Activated naive CD8-positive, alpha-beta T cell (primary cell): ENCODE data around the gene LGALS1.
"Not testable (repeated sequence)": the region's sequence is repeated elsewhere in the genome, so short reads cannot be mapped to it uniquely, and the experiment has no call there.

Experiments
- H3K27ac Mint-ChIP-seq: one replicate; pipeline ENCODE4 v1.8.0; 2021; ENCODE audit warnings: mixed read lengths
- H3K27me3 Mint-ChIP-seq: one replicate; pipeline ENCODE4 v1.8.0; 2021; ENCODE audit warnings: mixed read lengths
- H3K36me3 Mint-ChIP-seq: one replicate; pipeline ENCODE4 v1.8.0; 2021; ENCODE audit warnings: mixed read lengths
- H3K4me1 Mint-ChIP-seq: one replicate; pipeline ENCODE4 v1.8.0; 2021; ENCODE audit warnings: low read depth, mixed read lengths
- H3K4me3 Mint-ChIP-seq: one replicate; pipeline ENCODE4 v1.8.0; 2021; ENCODE audit warnings: mild to moderate bottlenecking, mixed read lengths
- H3K9me3 Mint-ChIP-seq: one replicate; pipeline ENCODE4 v1.8.0; 2021; ENCODE audit warnings: low read depth, mixed read lengths

LGALS1 gene

DNA sequence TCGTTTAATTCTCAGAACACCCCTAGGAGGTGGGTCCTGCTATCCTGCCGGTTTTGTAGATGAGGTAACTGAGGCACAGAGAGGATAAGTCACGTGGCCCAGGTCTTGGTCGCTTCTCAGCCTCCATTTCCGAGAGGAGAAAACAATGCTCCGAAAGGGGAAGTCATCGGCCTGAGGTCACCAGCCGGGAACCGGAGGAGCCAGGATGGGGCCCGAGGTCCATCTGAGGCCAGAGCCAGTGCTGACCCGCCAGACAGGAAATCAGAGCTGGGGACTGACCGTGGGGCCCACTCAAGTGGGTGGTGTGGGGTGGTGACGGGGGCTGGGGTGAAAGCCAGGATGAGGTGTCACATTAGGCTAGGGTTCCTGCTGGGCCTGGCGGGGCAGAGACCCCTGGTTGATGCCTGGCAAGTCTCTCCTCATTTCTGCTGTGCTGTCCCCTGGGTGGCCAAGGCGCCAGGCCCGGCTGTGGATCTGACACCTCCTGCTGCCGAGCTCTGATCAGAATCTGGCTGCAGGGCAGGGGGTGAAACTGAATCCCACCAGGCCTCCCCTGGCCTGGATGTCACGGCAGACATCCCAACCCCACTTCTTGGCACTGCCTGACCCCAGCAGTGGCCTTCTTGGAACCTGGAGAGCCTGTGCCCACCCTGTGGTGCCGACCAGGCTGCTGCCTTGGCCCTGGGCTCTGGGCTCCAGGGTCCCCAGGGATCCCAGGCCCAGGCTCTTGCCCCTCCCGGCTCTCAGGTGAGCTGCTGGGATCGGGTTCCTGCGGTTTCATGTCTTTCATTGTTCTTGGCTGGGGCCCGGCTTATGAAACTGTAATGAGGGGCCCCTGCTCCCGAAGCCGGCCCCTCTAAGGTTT is 33.4 kb downstream of the LGALS1 start:
- Mint-ChIP-seq H3K36me3 (peaks cover 8% of the 10 kb centered on the region), H3K4me3 (no peak overlapping the region), H3K27ac (no peak overlapping the region), H3K9me3 (no peaks in the 10 kb centered on the region), H3K27me3 (no peaks in the 10 kb centered on the region), H3K4me1 (no peaks in the 10 kb centered on the region)

GRCh38 chr22:37709445-37709765 is 34.0 kb downstream of the LGALS1 start:
- H3K4me1 Mint-ChIP-seq: no peaks in the 10 kb centered on the region
- H3K4me3 Mint-ChIP-seq: no peak overlapping the region
- no peaks in the 10 kb centered on the region for H3K27me3 Mint-ChIP-seq
- H3K9me3 Mint-ChIP-seq: no peaks in the 10 kb centered on the region
- H3K36me3 Mint-ChIP-seq: peaks cover 7% of the 10 kb centered on the region
- H3K27ac Mint-ChIP-seq: no peak overlapping the region

- Mint-ChIP-seq H3K9me3 (no peaks in the 10 kb centered on the region), H3K27ac (no peak overlapping the region), H3K27me3 (no peaks in the 10 kb centered on the region), H3K4me1 (no peaks in the 10 kb centered on the region), H3K36me3 (peaks cover 5% of the 10 kb centered on the region), H3K4me3 (no peak overlapping the region)
These were observed 35.2 kb downstream of the LGALS1 start for GRCh38 chr22:37710675-37711074.

DNA sequence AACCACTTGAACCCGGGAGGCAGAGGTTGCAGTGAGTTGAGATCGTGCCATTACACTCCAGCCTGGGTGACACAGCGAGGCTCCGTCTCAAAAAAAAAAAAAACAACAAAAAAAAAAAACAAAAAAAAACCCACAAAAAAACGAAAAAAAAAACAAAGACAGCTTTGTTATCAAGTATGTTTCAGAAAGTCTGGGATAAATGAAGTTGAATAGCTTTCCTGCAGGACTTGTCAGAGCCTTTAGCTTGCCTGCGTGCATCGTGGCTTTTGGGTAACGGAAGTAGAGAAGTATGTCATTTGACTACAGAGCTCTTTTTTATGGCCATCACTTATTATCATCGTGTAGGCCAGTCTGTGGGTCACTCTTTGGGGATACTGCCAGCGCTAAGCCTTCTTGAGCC is 36.1 kb downstream of the LGALS1 start:
- Mint-ChIP-seq H3K4me1 (no peaks in the 10 kb centered on the region), H3K9me3 (no peaks in the 10 kb centered on the region), H3K27me3 (no peaks in the 10 kb centered on the region), H3K4me3 (no peak overlapping the region), H3K27ac (no peak overlapping the region), H3K36me3 (peaks cover under 1% of the 10 kb centered on the region)

DNA sequence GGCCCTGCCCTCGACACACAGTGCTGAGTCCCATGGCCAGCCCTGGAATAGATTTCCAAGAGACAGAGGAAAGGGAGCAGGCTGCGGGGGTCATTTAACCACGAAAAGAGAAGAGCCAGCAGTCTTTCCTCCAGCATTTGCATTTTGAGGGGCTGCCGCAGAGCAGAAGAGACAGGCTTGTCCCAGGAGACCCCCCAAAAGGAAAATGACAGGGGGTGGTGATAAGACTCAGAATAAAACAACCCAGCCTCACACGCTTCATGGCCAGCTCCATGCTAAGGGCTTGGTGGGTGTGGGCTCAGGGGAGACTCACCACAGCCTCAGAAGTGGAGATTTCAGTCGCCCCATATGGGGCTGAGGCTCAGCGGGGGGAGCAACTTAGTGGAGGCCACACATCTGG is 38.3 kb downstream of the LGALS1 start:
- Mint-ChIP-seq H3K4me3 (no peak overlapping the region), H3K27me3 (no peaks in the 10 kb centered on the region), H3K27ac (no peak overlapping the region), H3K9me3 (no peaks in the 10 kb centered on the region), H3K36me3 (peaks cover 3% of the 10 kb centered on the region), H3K4me1 (no peaks in the 10 kb centered on the region)

DNA sequence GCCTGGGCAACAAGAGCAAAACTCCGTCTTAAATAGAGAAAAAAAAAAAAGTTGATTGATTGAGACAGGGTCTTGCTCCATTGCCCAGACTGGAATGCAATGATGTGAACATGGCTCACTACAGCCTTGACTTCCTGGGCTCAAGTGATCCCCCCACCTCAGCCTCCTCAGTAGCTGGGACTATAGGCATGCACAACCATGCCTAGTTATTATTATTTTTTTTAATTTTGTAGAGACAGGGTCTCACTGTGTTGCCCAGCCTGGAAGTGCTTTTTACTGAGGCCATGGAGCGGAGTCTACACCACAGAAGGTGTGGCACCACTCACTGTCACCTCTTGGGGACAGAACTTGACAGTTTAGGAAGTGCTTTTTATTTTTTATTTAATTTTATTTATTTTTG is 39.2 kb downstream of the LGALS1 start:
- H3K4me3 Mint-ChIP-seq: no peak overlapping the region
- no peak overlapping the region for H3K27ac Mint-ChIP-seq
- H3K27me3 Mint-ChIP-seq: no peaks in the 10 kb centered on the region
- no peaks in the 10 kb centered on the region for H3K4me1 Mint-ChIP-seq
- H3K9me3 Mint-ChIP-seq: no peaks in the 10 kb centered on the region
- H3K36me3 Mint-ChIP-seq: peaks cover 3% of the 10 kb centered on the region

- Mint-ChIP-seq H3K27ac (no peak overlapping the region), H3K27me3 (no peaks in the 10 kb centered on the region), H3K36me3 (peaks cover 3% of the 10 kb centered on the region), H3K4me1 (no peaks in the 10 kb centered on the region), H3K9me3 (no peaks in the 10 kb centered on the region), H3K4me3 (no peak overlapping the region)
These were observed 40.3 kb downstream of the LGALS1 start for GRCh38 chr22:37715760-37716159.

DNA sequence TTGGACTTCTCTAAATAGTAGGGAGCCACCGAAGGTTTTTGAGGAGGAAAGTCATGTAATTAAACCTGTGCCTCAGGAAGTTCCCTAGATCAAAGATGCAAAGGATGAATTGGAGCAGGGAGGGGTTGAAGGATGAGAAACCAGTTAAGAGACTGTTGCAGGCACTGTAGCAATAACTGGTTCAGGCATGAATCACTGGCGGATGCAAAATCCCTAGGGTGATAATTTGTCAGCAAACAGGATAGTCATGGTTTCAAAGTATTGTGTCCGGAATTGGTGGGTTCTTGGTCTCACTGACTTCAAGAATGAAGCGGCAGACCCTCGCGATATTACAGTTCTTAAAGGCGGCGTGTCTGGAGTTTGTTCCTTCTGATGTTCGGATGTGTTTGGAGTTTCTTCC is 41.3 kb downstream of the LGALS1 start:
- H3K4me1 Mint-ChIP-seq: no peaks in the 10 kb centered on the region
- H3K27me3 Mint-ChIP-seq: no peaks in the 10 kb centered on the region
- peaks cover 3% of the 10 kb centered on the region for H3K36me3 Mint-ChIP-seq
- H3K4me3 Mint-ChIP-seq: no peak overlapping the region
- H3K27ac Mint-ChIP-seq: no peak overlapping the region
- no peaks in the 10 kb centered on the region for H3K9me3 Mint-ChIP-seq

GRCh38 chr22:37717235-37717634 is 41.8 kb downstream of the LGALS1 start:
- not testable (repeated sequence) for H3K4me1 Mint-ChIP-seq, H3K4me3 Mint-ChIP-seq, H3K27ac Mint-ChIP-seq, H3K36me3 Mint-ChIP-seq, H3K27me3 Mint-ChIP-seq, H3K9me3 Mint-ChIP-seq

DNA sequence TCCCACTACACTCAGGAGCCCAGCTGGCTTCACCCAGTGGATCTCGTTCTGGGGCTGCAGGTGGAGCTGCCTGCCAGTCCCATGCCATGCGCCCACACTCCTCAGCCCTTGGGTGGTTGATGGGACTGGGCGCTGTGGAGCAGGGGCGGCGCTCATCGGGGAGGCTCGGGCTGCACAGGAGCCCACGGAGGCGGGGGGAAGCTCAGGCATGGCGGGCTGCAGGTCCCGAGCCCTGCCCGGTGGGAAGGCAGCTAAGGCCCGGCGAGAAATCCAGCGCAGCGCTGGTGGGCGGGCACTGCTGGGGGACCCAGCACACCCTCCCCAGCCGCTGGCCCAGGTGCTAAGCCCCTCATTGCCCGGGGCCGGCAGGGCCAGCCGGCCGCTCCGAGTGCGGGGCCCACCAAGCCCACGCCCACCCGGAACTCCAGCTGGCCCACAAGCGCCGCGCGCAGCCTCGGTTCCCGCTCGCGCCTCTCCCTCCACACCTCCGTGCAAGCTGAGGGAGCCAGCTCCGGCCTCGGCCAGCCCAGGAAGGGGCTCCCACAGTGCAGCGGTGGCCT is 42.4 kb downstream of the LGALS1 start:
- H3K27ac Mint-ChIP-seq, H3K27me3 Mint-ChIP-seq, H3K9me3 Mint-ChIP-seq, H3K36me3 Mint-ChIP-seq, H3K4me3 Mint-ChIP-seq, H3K4me1 Mint-ChIP-seq: not testable (repeated sequence)

GRCh38 chr22:37725551-37726240 is 50.3 kb downstream of the LGALS1 start:
- no peaks in the 10 kb centered on the region for H3K9me3 Mint-ChIP-seq
- no peak overlapping the region for H3K4me3 Mint-ChIP-seq
- no peaks in the 10 kb centered on the region for H3K27me3 Mint-ChIP-seq
- H3K36me3 Mint-ChIP-seq: no peaks in the 10 kb centered on the region
- H3K27ac Mint-ChIP-seq: no peak overlapping the region
- H3K4me1 Mint-ChIP-seq: no peaks in the 10 kb centered on the region

DNA sequence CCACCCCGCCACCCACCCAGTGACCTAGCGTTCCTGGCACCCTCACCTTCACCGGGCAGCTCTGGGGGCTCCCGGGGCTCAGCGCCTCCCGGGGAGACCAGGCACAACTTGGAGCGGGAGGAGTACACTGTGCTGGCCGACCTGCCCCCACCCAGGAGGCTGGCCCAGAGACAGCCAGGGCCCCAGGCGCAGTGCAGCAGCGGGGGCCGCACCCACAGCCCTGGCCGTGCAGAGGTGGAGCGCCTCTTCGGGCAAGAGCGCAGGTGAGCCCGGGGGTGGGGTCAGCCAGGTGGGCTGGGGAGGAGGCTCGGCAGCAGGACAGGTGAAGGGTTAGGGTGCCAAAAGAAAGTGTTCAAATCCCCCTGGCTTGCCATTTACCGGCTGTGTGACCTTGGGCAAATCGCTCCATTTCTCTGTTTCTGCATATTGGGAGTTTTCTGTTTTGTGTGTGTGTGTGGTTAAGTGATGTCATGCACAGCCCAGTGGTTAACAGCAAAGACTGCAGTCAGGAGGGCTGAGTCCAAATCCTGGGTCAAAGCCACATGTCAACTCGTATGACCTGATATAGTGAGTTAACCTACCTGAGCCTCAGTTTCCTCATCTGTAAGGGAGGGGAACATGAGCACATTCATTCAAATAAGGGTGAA is 50.9 kb downstream of the LGALS1 start:
- Mint-ChIP-seq H3K27me3 (no peaks in the 10 kb centered on the region), H3K27ac (no peak overlapping the region), H3K36me3 (no peaks in the 10 kb centered on the region), H3K4me3 (no peak overlapping the region), H3K9me3 (no peaks in the 10 kb centered on the region), H3K4me1 (no peaks in the 10 kb centered on the region)

- no peaks in the 10 kb centered on the region for H3K27me3 Mint-ChIP-seq
- H3K27ac Mint-ChIP-seq: no peak overlapping the region
- no peaks in the 10 kb centered on the region for H3K4me1 Mint-ChIP-seq
- no peaks in the 10 kb centered on the region for H3K9me3 Mint-ChIP-seq
- H3K4me3 Mint-ChIP-seq: no peak overlapping the region
- H3K36me3 Mint-ChIP-seq: no peaks in the 10 kb centered on the region
These were observed 53.2 kb downstream of the LGALS1 start for GRCh38 chr22:37728620-37729019.
